Right atrium auricular region (tissue), 2 donors: ENCODE data around the gene DPP10. TPM values are rescaled to one million over a fixed set of nuclear protein-coding genes. Genes with fewer than 3 reads are reported as not detected.

ENCODE experiments used
- DNase-seq: peaks from one replicate; pipeline ENCODE4 v3.0.0-alpha.2; 2019; ENCODE audit warnings: low spot score
- H3K27ac ChIP-seq, 2 donors: fragments of 200-600 bp; sonication (generic); 1 replicate in 1 of 2; 2 replicates in 1 of 2; pipeline ENCODE4 v1.5.1; 2016 to 2019
- H3K27me3 ChIP-seq, 2 donors: fragments of 200-600 bp; sonication (generic); one replicate each; pipeline versions ENCODE4 v1.5.1 to v1.6.0; 2017 to 2019
- H3K36me3 ChIP-seq: fragments of 200-600 bp; sonication (generic); one replicate; pipeline ENCODE4 v1.5.1; 2016
- H3K4me1 ChIP-seq, 2 donors: fragments of 200-600 bp; sonication (generic); one replicate each; pipeline versions ENCODE4 v1.5.1 to v1.6.0; 2017 to 2019
- H3K4me3 ChIP-seq, 2 donors: fragments of 200-600 bp; sonication (generic); 1 replicate in 1 of 2; 2 replicates in 1 of 2; pipeline ENCODE4 v1.5.1; 2017 to 2019; ENCODE audit warnings: mild to moderate bottlenecking in 1 of 2, moderate library complexity in 1 of 2
- H3K9me3 ChIP-seq, 2 donors: fragments of 200-600 bp; sonication (generic); one replicate each; pipeline ENCODE4 v1.5.1; 2019
- CTCF ChIP-seq, 2 donors: fragments of 200-600 bp; sonication (generic); IDR thresholded peaks; one replicate each; pipeline ENCODE4 v1.5.1; 2019; ENCODE audit warnings: antibody characterized with exemption in 2 of 2
- total RNA-seq, 2 donors: library from RNA; depleted of rRNA; stranded (reverse); fragments of >200 nt; gene quantifications; one replicate each; pipeline ENCODE4 v1.1.0, GENCODE V29; 2016

Gene DPP10
- total RNA-seq, 2 donors from 2014 or later: not detected

- TF ChIP-seq CTCF (IDR thresholded peaks at IDR 0.05): no peak
- Histone ChIP-seq H3K4me1 (no peaks in the 10 kb centered on the region), H3K9me3 (no peaks in the 10 kb centered on the region), H3K27me3 (no peaks in the 10 kb centered on the region), H3K4me3 (no peak overlapping the region), H3K36me3 (no peaks in the 10 kb centered on the region), H3K27ac (no peak overlapping the region)
- no peak for DNase-seq
Measured at GRCh38 chr2:115848192-115848591, 1405.8 kb downstream of the DPP10 start.

GRCh38 chr2:115867024-115867423 is 1424.6 kb downstream of the DPP10 start:
- Histone ChIP-seq H3K9me3 (no peaks in the 10 kb centered on the region), H3K27me3 (no peaks in the 10 kb centered on the region), H3K27ac (no peak overlapping the region), H3K4me1 (no peaks in the 10 kb centered on the region), H3K4me3 (no peak overlapping the region), H3K36me3 (no peaks in the 10 kb centered on the region)
- DNase-seq: no peak
- no peak for TF ChIP-seq CTCF (IDR thresholded peaks at IDR 0.05)

- TF ChIP-seq CTCF (IDR thresholded peaks at IDR 0.05): no peak
- H3K27ac ChIP-seq: no peak overlapping the region
Measured at GRCh38 chr2:115874427-115874826, 1432.0 kb downstream of the DPP10 start.

GRCh38 chr2:115880558-115880957 is 1438.1 kb downstream of the DPP10 start:
- Histone ChIP-seq H3K4me1 (no peaks in the 10 kb centered on the region), H3K36me3 (no peaks in the 10 kb centered on the region), H3K4me3 (no peak overlapping the region), H3K9me3 (no peaks in the 10 kb centered on the region), H3K27ac (no peak overlapping the region), H3K27me3 (no peaks in the 10 kb centered on the region)
- no peak for TF ChIP-seq CTCF (IDR thresholded peaks at IDR 0.05)
- no peak for DNase-seq

More at GRCh38 chr2:115874427-115874826, 1432.0 kb downstream of the DPP10 start:
- H3K4me1 ChIP-seq: no peaks in the 10 kb centered on the region
- H3K36me3 ChIP-seq: no peaks in the 10 kb centered on the region
- no peaks in the 10 kb centered on the region for H3K9me3 ChIP-seq
- no peak overlapping the region for H3K4me3 ChIP-seq
- no peaks in the 10 kb centered on the region for H3K27me3 ChIP-seq
- no peak for DNase-seq

GRCh38 chr2:115887209-115887776 is 1444.9 kb downstream of the DPP10 start:
- Histone ChIP-seq H3K36me3 (no peaks in the 10 kb centered on the region), H3K4me1 (no peaks in the 10 kb centered on the region), H3K27me3 (no peaks in the 10 kb centered on the region), H3K27ac (no peak overlapping the region), H3K4me3 (no peak overlapping the region), H3K9me3 (peaks cover 0 to 3% of the 10 kb centered on the region in 2 donors)
- no peak for DNase-seq
- no peak for TF ChIP-seq CTCF (IDR thresholded peaks at IDR 0.05)
